Endothelial cell of umbilical vein (primary cell): Measurements from ENCODE around the gene SORT1. TPM values are rescaled to one million over a fixed set of nuclear protein-coding genes. Genes with fewer than 3 reads are reported as not detected.

Experiments used
- BruUV-seq: library from RNA; stranded (reverse); fragments of 400-500 nt; replicated peaks from 2 replicates; lab custom pipeline; 2021; lab: Mats Ljungman, UMichigan
- CTCF ChIA-PET: fragments of 300-600, 350-600 bp; sonication (Branson Sonifier 250); formaldehyde crosslinking; loops from one replicate; lab custom pipeline; 2021; ENCODE audit warnings: antibody characterized with exemption, inconsistent platforms; lab: Charles Lee
- POLR2A ChIA-PET: fragments of 300-600, 350-600 bp; sonication (Branson Sonifier 250); formaldehyde crosslinking; loops from one replicate; lab custom pipeline; 2021; ENCODE audit warnings: antibody characterized with exemption, inconsistent platforms; lab: Charles Lee
- DNase-seq: peaks from one replicate; pipeline ENCODE4 v3.0.0-alpha.2; 2011; ENCODE audit warnings: low read depth, low spot score
- FAIRE-seq: peaks from 2 replicates; lab custom pipeline; 2011; peaks lifted over from hg19 to GRCh38; lab: Jason Lieb, UNC
- H2AFZ ChIP-seq: 2 replicates; pipeline ENCODE4 v1.6.0; 2012; ENCODE audit warnings: low read depth, low read length, control low read depth, inconsistent platforms
- H3K27ac ChIP-seq: 2 replicates; pipeline ENCODE4 v1.5.1; 2011; ENCODE audit warnings: low read depth, mild to moderate bottlenecking, control low read depth, low read length, moderate library complexity; ENCODE audit not compliant: insufficient read depth
- H3K27me3 ChIP-seq, 2 experiments: 2 replicates each; pipeline versions ENCODE4 v1.6.0 to v1.6.1; 2011; ENCODE audit warnings: low read length in 2 of 2, mixed read lengths in 1 of 2; ENCODE audit not compliant: control insufficient read depth in 2 of 2, insufficient read depth in 2 of 2
- H3K36me3 ChIP-seq, 2 experiments: 2 replicates in 1 of 2; 3 replicates in 1 of 2; pipeline ENCODE4 v1.5.1; 2011; ENCODE audit warnings: low read length in 2 of 2, mild to moderate bottlenecking in 1 of 2, moderate library complexity in 1 of 2; ENCODE audit not compliant: control insufficient read depth in 2 of 2, insufficient read depth in 2 of 2; ENCODE audit errors: extremely low read depth in 1 of 2
- H3K4me1 ChIP-seq: 3 replicates; pipeline ENCODE4 v1.5.1; 2011; ENCODE audit warnings: mild to moderate bottlenecking, low read length; ENCODE audit not compliant: control insufficient read depth, insufficient read depth; ENCODE audit errors: extremely low read depth
- H3K4me2 ChIP-seq: 2 replicates; pipeline ENCODE4 v1.6.1; 2011; ENCODE audit warnings: low read length, control low read depth, mixed read lengths; ENCODE audit not compliant: insufficient read depth
- H3K4me3 ChIP-seq, 3 experiments: fragments of 200-600 bp in 1 of 3; sonication (generic), shearing (Covaris generic) in 1 of 3; replicated peaks in 1 of 3; 2 replicates each; pipeline ENCODE4 v1.5.1; 2011 to 2016; ENCODE audit warnings: control low read depth in 3 of 3, low read length in 3 of 3, mild to moderate bottlenecking in 2 of 3, inconsistent platforms in 1 of 3, low read depth in 1 of 3, moderate library complexity in 1 of 3; ENCODE audit not compliant: insufficient read depth in 1 of 3
- H3K79me2 ChIP-seq: 2 replicates; pipeline ENCODE4 v1.6.0; 2012; ENCODE audit warnings: low read length, inconsistent platforms; ENCODE audit not compliant: control insufficient read depth, insufficient read depth
- H3K9ac ChIP-seq: replicated peaks from 2 replicates; pipeline ENCODE3; 2011; ENCODE audit warnings: low read length, control low read depth; ENCODE audit not compliant: insufficient read depth; ENCODE audit errors: extremely low read depth
- H3K9me1 ChIP-seq: replicated peaks from 3 replicates; pipeline ENCODE4 v1.6.0; 2011; ENCODE audit warnings: mild to moderate bottlenecking, low read length; ENCODE audit not compliant: control insufficient read depth, insufficient read depth; ENCODE audit errors: extremely low read depth
- H3K9me3 ChIP-seq: replicated peaks from 2 replicates; pipeline ENCODE4 v1.5.1; 2012; ENCODE audit warnings: low read length, inconsistent platforms; ENCODE audit not compliant: control insufficient read depth, insufficient read depth
- H4K20me1 ChIP-seq: replicated peaks from 2 replicates; pipeline ENCODE3; 2011; ENCODE audit warnings: mild to moderate bottlenecking, low read length; ENCODE audit not compliant: control insufficient read depth, insufficient read depth; ENCODE audit errors: extremely low read depth
- EZH2 ChIP-seq: IDR thresholded peaks from 2 replicates; pipeline ENCODE4 v1.6.1; 2012; ENCODE audit warnings: borderline replicate concordance, low read depth, mild to moderate bottlenecking, moderate library complexity, low read length, inconsistent platforms; ENCODE audit not compliant: severe bottlenecking
- FOS ChIP-seq: IDR thresholded peaks from 2 replicates; pipeline ENCODE4 v1.6.1; 2011; ENCODE audit warnings: mild to moderate bottlenecking, low read length, moderate library complexity, borderline replicate concordance; ENCODE audit not compliant: insufficient read depth
- GATA2 ChIP-seq: IDR thresholded peaks from 2 replicates; pipeline ENCODE4 v1.7.0; 2011; ENCODE audit warnings: low read depth, mild to moderate bottlenecking, moderate library complexity, mixed read lengths, low read length; ENCODE audit not compliant: insufficient read length, insufficient read depth
- JUN ChIP-seq: IDR thresholded peaks from 2 replicates; pipeline ENCODE4 v1.6.1; 2011; ENCODE audit warnings: borderline replicate concordance, low read depth; ENCODE audit not compliant: insufficient read length, insufficient read depth
- MAX ChIP-seq: IDR thresholded peaks from 2 replicates; pipeline ENCODE4 v1.6.1; 2011; ENCODE audit not compliant: insufficient read depth, insufficient read length
- MYC ChIP-seq: IDR thresholded peaks from one replicate; pipeline ENCODE4 v1.6.1; 2011; ENCODE audit warnings: mild to moderate bottlenecking, low read depth, low read length
- POLR2A ChIP-seq: IDR thresholded peaks from 2 replicates; pipeline ENCODE4 v1.6.1; 2012; ENCODE audit warnings: low read depth, mild to moderate bottlenecking, control low read depth, low read length
- POLR2AphosphoS5 ChIP-seq: IDR thresholded peaks from 2 replicates; pipeline ENCODE4 v1.6.1; 2012; ENCODE audit warnings: low read depth, mild to moderate bottlenecking, control low read depth, low read length, moderate library complexity; ENCODE audit not compliant: insufficient read depth
- dilution Hi-C: fragments of 300-500 bp; cut with MboI; formaldehyde crosslinking; loops from one replicate; pipeline ENCODE4 v1.15.0; 2019; ENCODE audit warnings: low sequenced_read_pairs; ENCODE audit not compliant: extremely low pct_ligation_motif_present
- intact Hi-C: fragments of 100-400 bp; cut with micrococcal nuclease; formaldehyde crosslinking; loops from one replicate; pipeline ENCODE4 v1.10.0; 2022
- polyA plus RNA-seq, 4 experiments: library from polyadenylated mRNA; depleted of rRNA in 3 of 4; stranded (reverse) in 3 of 4; unstranded in 1 of 4; fragments of >200 nt; gene quantifications; 2 replicates each; pipeline versions ENCODE4 v1.2.1 to v1.2.3, GENCODE V29; 2011 to 2012; ENCODE audit warnings: missing spikeins in 1 of 4
- total RNA-seq: library from RNA; stranded (reverse); gene quantifications from 2 replicates; pipeline ENCODE4 v1.2.3, GENCODE V29; 2021
- TF ChIP-seq, protein P1 (sequence below), 2 donors: IDR thresholded peaks; 1 replicate in 1 of 2; 2 replicates in 1 of 2; pipeline ENCODE4 v1.5.1; 2011; ENCODE audit warnings: low read length in 2 of 2, mild to moderate bottlenecking in 2 of 2, moderate library complexity in 2 of 2, control low read depth in 1 of 2, inconsistent platforms in 1 of 2, low read depth in 1 of 2; ENCODE audit not compliant: insufficient read depth in 1 of 2; ENCODE audit errors: extremely low read depth in 1 of 2

The SORT1 gene
- total and polyA plus RNA-seq, 2 donors (not counting 3 experiments of a cell fraction or from before 2014, with no cell fraction given): 6.8 to 17.8 TPM

DNA sequence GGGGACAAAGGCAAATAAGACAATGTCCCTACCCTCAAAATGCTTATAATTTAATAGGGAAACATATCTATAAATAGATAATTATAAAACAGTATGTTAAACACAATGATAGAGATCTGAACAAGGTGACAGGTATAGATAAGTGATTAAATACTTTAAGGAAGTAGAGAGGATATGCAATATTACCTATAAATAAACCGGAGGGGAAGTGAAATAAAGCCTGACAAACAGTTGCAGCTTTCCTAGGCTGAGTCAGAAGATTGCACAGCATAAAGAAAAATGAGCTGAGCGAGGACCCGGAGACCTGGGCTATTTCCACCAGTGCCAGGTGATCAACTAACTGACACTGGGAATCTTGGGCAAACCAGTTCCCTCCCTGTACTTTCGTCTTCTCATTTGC lies 103.2 kb downstream of the SORT1 start:
- no peaks in the 10 kb centered on the region for H3K4me1 ChIP-seq
- peaks cover 6 to 8% of the 10 kb centered on the region in 2 experiments for H3K27me3 ChIP-seq
- dilution Hi-C loops (no loop called here), intact Hi-C loops (no loop called here)
- H3K79me2 ChIP-seq: no peaks in the 10 kb centered on the region
- no peak overlapping the region for H2AFZ ChIP-seq
- no peak overlapping the region for H3K27ac ChIP-seq
- DNase-seq: no peak
- CTCF ChIA-PET: no interaction called here
- POLR2A ChIA-PET: no interaction called here
- no peaks in the 10 kb centered on the region for H3K9me1 ChIP-seq
- no peaks in the 10 kb centered on the region for H3K36me3 ChIP-seq
- no peak overlapping the region for H3K4me2 ChIP-seq
- no peak for TF ChIP-seq EZH2
- no peak for TF ChIP-seq JUN
- no peak for TF ChIP-seq POLR2AphosphoS5
- no peak for TF ChIP-seq POLR2A
- TF ChIP-seq MAX: no peak
- TF ChIP-seq FOS: no peak
- TF ChIP-seq, protein P1, sequence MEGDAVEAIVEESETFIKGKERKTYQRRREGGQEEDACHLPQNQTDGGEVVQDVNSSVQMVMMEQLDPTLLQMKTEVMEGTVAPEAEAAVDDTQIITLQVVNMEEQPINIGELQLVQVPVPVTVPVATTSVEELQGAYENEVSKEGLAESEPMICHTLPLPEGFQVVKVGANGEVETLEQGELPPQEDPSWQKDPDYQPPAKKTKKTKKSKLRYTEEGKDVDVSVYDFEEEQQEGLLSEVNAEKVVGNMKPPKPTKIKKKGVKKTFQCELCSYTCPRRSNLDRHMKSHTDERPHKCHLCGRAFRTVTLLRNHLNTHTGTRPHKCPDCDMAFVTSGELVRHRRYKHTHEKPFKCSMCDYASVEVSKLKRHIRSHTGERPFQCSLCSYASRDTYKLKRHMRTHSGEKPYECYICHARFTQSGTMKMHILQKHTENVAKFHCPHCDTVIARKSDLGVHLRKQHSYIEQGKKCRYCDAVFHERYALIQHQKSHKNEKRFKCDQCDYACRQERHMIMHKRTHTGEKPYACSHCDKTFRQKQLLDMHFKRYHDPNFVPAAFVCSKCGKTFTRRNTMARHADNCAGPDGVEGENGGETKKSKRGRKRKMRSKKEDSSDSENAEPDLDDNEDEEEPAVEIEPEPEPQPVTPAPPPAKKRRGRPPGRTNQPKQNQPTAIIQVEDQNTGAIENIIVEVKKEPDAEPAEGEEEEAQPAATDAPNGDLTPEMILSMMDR (IDR thresholded peaks at IDR 0.05; ENCODE audit: extremely low read depth in 1 of 2, insufficient read depth in 1 of 2, low read depth in 1 of 2, low read length in 2 of 2): no peak
- no peak for TF ChIP-seq MYC
- no peak for TF ChIP-seq GATA2
- no peak overlapping the region for H3K4me3 ChIP-seq
- H3K9ac ChIP-seq: no peak overlapping the region
- BruUV-seq: no TSS peak
- no peak for FAIRE-seq
- no peaks in the 10 kb centered on the region for H3K9me3 ChIP-seq
- no peaks in the 10 kb centered on the region for H4K20me1 ChIP-seq
